OCI-LY3 (cell line): ENCODE measurements around the gene RAB26.

Source experiments
- H2AFZ ChIP-seq: fragments of 200-600, 300-600 bp; shearing (Covaris generic); 2 replicates; pipeline ENCODE4 v1.6.0; 2014; ENCODE audit warnings: antibody characterized with exemption, low read depth, low read length
- H3K27ac ChIP-seq: fragments of 200-600, 300-600 bp; sonication (generic); 2 replicates; pipeline ENCODE4 v1.5.1; 2014; ENCODE audit warnings: mild to moderate bottlenecking, low read length, moderate library complexity, mixed read lengths
- H3K27me3 ChIP-seq: fragments of 200-600, 300-600 bp; sonication (generic); 2 replicates; pipeline ENCODE4 v1.6.1; 2014; ENCODE audit warnings: low read depth, low read length, mixed read lengths
- H3K36me3 ChIP-seq: fragments of 200-600, 300-600 bp; sonication (generic); replicated peaks from 2 replicates; pipeline ENCODE3; 2014; ENCODE audit warnings: low read depth, low read length, mixed read lengths
- H3K4me1 ChIP-seq: fragments of 300-600, 200-600 bp; sonication (generic); 2 replicates; pipeline ENCODE4 v1.6.1; 2014; ENCODE audit warnings: low read length, mixed read lengths
- H3K4me2 ChIP-seq: fragments of 200-600, 300-600 bp; sonication (generic); 2 replicates; pipeline ENCODE4 v1.6.1; 2014; ENCODE audit warnings: low read length, mixed read lengths
- H3K4me3 ChIP-seq: fragments of 300-600, 200-600 bp; sonication (generic); 2 replicates; pipeline ENCODE4 v1.5.1; 2014; ENCODE audit warnings: antibody characterized with exemption, mild to moderate bottlenecking, low read length, moderate library complexity
- H3K79me2 ChIP-seq: fragments of 300-600, 200-600 bp; shearing (Covaris generic); 2 replicates; pipeline ENCODE4 v1.6.1; 2014; ENCODE audit warnings: mild to moderate bottlenecking, low read length, mixed read lengths
- H3K9ac ChIP-seq: fragments of 300-600, 200-600 bp; shearing (Covaris generic); 2 replicates; pipeline ENCODE4 v1.6.0; 2014; ENCODE audit warnings: mild to moderate bottlenecking, low read length, moderate library complexity
- H3K9me3 ChIP-seq: fragments of 200-600, 300-600 bp; shearing (Covaris generic); 2 replicates; pipeline ENCODE4 v1.6.1; 2014; ENCODE audit warnings: low read length, mixed read lengths; ENCODE audit not compliant: insufficient read depth
- H4K20me1 ChIP-seq: fragments of 200-600, 300-600 bp; sonication (generic); 2 replicates; pipeline ENCODE4 v1.6.1; 2016; ENCODE audit warnings: low read length, mixed read lengths; ENCODE audit not compliant: insufficient read depth
- EZH2phosphoT487 ChIP-seq: fragments of 200-600 bp; shearing (Covaris generic); IDR thresholded peaks from 2 replicates; pipeline ENCODE4 v1.6.1; 2018; ENCODE audit warnings: antibody characterized with exemption, mixed run types, low read depth
- TF ChIP-seq, protein P1 (sequence below): fragments of 200-600, 300-600 bp; sonication (generic); IDR thresholded peaks from 2 replicates; pipeline ENCODE4 v1.5.1; 2014; ENCODE audit warnings: antibody characterized with exemption, low read length, low read depth

Gene RAB26

DNA sequence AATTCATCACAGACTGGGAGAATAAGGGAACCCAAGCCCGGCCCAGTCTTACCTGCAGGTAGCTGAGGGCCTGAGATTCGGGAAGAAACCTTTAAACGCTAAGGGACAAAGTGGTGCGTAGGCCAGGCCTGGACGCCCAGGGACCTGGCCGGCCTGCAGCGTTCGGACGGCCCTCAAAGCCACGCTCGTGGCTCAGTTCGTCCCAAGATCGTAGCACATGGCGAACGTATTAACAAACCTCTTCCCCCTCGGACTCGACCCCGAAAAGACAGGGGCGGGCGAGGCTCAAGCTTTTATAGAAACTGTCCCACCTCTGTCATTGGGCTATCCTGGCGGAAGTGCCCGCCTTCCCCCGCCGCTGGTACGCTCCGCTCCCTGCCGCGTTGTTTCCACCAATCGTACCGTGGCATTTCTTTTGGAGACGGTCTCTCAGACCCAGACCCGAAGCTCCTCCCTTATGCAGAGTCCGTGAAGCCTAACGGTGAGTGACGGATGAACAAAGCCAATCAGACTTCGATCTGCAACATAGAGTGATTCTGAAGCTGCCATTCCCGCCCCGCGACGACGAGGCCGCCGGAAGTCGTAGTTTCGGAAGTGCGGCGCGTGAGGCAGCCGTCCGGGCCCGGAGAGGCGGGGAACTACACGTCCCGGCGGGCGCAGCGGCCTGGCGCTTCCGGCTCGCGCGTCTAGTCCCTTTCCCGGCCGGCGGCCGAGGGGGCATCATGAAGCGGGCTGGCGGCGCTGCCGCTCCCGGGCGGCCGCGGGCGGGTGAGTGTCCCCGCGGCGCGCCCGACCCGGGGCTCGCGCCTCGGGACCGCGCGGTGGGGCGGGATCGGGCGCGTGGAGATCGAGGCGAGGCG, 6.9 kb downstream of the RAB26 start, which contains the start of gene TRAF7:
Gene TRAF7 (plus strand): TSS at position 692 of the 860 bp plus-strand sequence. CDS start 8,139 bp downstream, outside the sequence.
- H2AFZ ChIP-seq = no peak within 1 kb of the TSS
- peaks cover 60% of the 10 kb centered on the region for H3K4me1 ChIP-seq
- H3K9me3 ChIP-seq = no peaks in the 10 kb centered on the region
- H3K79me2 ChIP-seq = peaks cover 84% of the 10 kb centered on the region
- H3K36me3 ChIP-seq = peaks cover 37% of the 10 kb centered on the region
- H3K27ac ChIP-seq = peak within 1 kb of the TSS; percentile 72
- TF ChIP-seq EZH2phosphoT487 = no peak
- TF ChIP-seq, protein P1, sequence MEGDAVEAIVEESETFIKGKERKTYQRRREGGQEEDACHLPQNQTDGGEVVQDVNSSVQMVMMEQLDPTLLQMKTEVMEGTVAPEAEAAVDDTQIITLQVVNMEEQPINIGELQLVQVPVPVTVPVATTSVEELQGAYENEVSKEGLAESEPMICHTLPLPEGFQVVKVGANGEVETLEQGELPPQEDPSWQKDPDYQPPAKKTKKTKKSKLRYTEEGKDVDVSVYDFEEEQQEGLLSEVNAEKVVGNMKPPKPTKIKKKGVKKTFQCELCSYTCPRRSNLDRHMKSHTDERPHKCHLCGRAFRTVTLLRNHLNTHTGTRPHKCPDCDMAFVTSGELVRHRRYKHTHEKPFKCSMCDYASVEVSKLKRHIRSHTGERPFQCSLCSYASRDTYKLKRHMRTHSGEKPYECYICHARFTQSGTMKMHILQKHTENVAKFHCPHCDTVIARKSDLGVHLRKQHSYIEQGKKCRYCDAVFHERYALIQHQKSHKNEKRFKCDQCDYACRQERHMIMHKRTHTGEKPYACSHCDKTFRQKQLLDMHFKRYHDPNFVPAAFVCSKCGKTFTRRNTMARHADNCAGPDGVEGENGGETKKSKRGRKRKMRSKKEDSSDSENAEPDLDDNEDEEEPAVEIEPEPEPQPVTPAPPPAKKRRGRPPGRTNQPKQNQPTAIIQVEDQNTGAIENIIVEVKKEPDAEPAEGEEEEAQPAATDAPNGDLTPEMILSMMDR = no peak
- H3K4me3 ChIP-seq = peak within 1 kb of the TSS; percentile 88
- H3K27me3 ChIP-seq = no peaks in the 10 kb centered on the region
- H3K4me2 ChIP-seq = peak within 1 kb of the TSS; percentile 99
- H4K20me1 ChIP-seq = peaks cover 62% of the 10 kb centered on the region
- H3K9ac ChIP-seq = peak within 1 kb of the TSS; percentile 99

DNA sequence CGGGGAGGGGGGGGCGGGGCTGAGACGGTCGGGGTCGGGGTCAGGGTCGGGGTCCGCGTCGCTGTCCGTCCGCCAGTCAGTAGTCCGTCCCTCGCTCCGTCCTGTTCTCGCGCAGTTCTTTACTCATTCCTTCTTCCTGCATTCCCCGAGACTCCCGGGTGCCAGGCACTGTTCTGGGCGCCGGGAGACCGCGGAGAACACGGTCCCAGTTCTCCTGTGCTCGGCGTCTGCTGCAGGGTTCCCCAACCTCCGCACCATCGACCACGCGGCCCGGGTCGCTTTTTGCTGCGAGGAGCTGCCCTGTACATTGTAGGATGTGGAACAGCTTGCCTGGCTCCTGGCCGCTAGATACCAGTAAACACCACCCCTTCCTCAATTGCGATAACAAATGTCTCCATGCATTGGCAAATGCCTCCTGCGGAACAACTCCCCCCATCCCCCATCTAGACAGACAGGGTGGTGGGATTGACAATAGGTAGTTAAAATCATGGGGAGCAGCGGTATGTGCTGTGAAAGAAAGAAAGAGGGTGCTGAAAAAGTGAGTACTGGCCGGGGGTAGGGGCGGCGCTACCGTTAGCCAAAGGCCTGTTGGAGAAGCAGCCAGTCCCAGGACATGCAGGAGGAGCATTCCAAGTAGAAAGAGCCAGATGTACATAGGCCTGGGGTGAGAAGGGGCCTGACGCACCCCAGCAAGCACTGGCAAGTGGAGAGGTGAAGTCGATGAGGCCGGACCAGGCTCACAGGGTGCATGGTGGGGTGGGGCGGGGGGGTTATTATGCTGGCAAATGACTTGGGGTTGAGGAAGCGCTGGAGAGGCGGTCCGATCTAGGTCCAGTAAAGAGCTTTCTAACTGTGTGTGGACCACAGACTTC, 7.8 kb downstream of the RAB26 start:
- Histone ChIP-seq H3K4me3 (peak overlapping the region; percentile 80), H3K27ac (peak overlapping the region; percentile 7; the same call in 1 of the 2 replicates), H3K9me3 (no peaks in the 10 kb centered on the region), H3K4me2 (peak overlapping the region; percentile 86), H3K27me3 (no peaks in the 10 kb centered on the region), H3K9ac (peak overlapping the region; percentile 70), H2AFZ (no peak overlapping the region), H3K79me2 (peaks cover 91% of the 10 kb centered on the region), H3K4me1 (peaks cover 55% of the 10 kb centered on the region), H4K20me1 (peaks cover 56% of the 10 kb centered on the region), H3K36me3 (peaks cover 32% of the 10 kb centered on the region)
- no peak for TF ChIP-seq EZH2phosphoT487
- TF ChIP-seq, protein P1 = no peak

DNA sequence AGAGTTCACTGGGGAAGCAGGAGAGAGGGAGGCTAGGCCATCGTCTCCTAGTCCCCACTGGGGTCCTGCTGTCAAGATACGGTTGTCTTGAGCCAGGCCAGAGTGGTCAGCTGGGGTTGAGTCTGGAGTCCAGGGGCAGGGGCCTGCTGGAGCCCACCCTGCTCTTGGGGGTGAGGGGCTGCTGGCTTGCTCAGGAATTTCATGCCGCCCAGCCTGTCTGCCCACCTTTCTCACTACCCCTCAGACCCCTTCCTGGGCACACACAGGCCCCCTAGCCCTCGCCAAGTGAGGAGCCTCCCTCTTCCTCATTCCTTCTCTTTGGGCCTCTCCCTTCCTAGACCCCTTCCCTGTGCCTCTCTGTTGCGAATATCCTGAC, 8.4 kb downstream of the RAB26 start:
- Histone ChIP-seq H2AFZ (no peak overlapping the region), H4K20me1 (peaks cover 50% of the 10 kb centered on the region), H3K27ac (no peak overlapping the region), H3K79me2 (peaks cover 91% of the 10 kb centered on the region), H3K4me1 (peaks cover 49% of the 10 kb centered on the region), H3K4me3 (peak overlapping the region; percentile 80), H3K9ac (peak overlapping the region; percentile 70; the same call in 1 of the 2 replicates), H3K4me2 (peak overlapping the region; percentile 86), H3K36me3 (peaks cover 32% of the 10 kb centered on the region), H3K27me3 (no peaks in the 10 kb centered on the region), H3K9me3 (no peaks in the 10 kb centered on the region)
- TF ChIP-seq, protein P1 = no peak
- no peak for TF ChIP-seq EZH2phosphoT487
